ENCODE results near the gene DGCR2. TPM values are rescaled to one million over a fixed set of nuclear protein-coding genes. Genes with fewer than 3 reads are reported as not detected.
A peak's percentile ranks its signal among the peaks of the same experiment; 100 is the strongest.

DGCR2 gene
- total and polyA plus RNA-seq, 4 experiments from 2014 or later = 33.1 to 66.7 (median 56.6) TPM

GRCh38 chr22:18994701-18995326, 127.4 kb downstream of the DGCR2 start:
- CTCF ChIA-PET (ENCODE audit: partially characterized antibody) = no interaction called here
- no peak overlapping the region for H3K4me3 Mint-ChIP-seq
- Histone ChIP-seq H3K4me1 (ENCODE audit: insufficient read depth, low read length) (no peaks in the 10 kb centered on the region), H3K27ac (ENCODE audit: low read depth, low read length) (no peak overlapping the region), H3K9me3 (ENCODE audit: control insufficient read depth in 1 of 2, low read length in 2 of 2) (no peaks in the 10 kb centered on the region), H3K27me3 (ENCODE audit: insufficient read depth, low read length) (peaks cover 6% of the 10 kb centered on the region), H3K36me3 (ENCODE audit: insufficient read depth, low read length) (no peaks in the 10 kb centered on the region), H3K4me3 (ENCODE audit: low read length in 2 of 2) (no peak overlapping the region)
- no peak for DNase-seq
- intact Hi-C loops (cut with micrococcal nuclease) = no loop called here
- H3K27me3 Mint-ChIP-seq = peaks cover 17 to 20% of the 10 kb centered on the region in 2 donors
- H3K4me1 Mint-ChIP-seq = no peaks in the 10 kb centered on the region
- POLR2A ChIA-PET (ENCODE audit: partially characterized antibody) = no interaction called here
- H3K9me3 Mint-ChIP-seq = no peaks in the 10 kb centered on the region
- no peaks in the 10 kb centered on the region for H3K36me3 Mint-ChIP-seq
- H3K27ac Mint-ChIP-seq = no peak overlapping the region

GRCh38 chr22:18994056-18994455, 128.2 kb downstream of the DGCR2 start:
- no peak for DNase-seq
- Histone ChIP-seq H3K4me3 (ENCODE audit: low read length in 2 of 2) (no peak overlapping the region), H3K27me3 (ENCODE audit: insufficient read depth, low read length) (peaks cover 6% of the 10 kb centered on the region), H3K4me1 (ENCODE audit: insufficient read depth, low read length) (no peaks in the 10 kb centered on the region), H3K36me3 (ENCODE audit: insufficient read depth, low read length) (no peaks in the 10 kb centered on the region), H3K9me3 (ENCODE audit: control insufficient read depth in 1 of 2, low read length in 2 of 2) (no peaks in the 10 kb centered on the region), H3K27ac (ENCODE audit: low read depth, low read length) (no peak overlapping the region)
- ChIA-PET CTCF (ENCODE audit: partially characterized antibody) (no interaction called here), POLR2A (ENCODE audit: partially characterized antibody) (no interaction called here)
- Mint-ChIP-seq H3K4me1 (no peaks in the 10 kb centered on the region), H3K9me3 (no peaks in the 10 kb centered on the region), H3K4me3 (no peak overlapping the region), H3K27me3 (peaks cover 17 to 18% of the 10 kb centered on the region in 2 donors), H3K36me3 (no peaks in the 10 kb centered on the region), H3K27ac (no peak overlapping the region)
- intact Hi-C loops (cut with micrococcal nuclease) = no loop called here

- no peaks in the 10 kb centered on the region for H3K9me3 Mint-ChIP-seq
- Histone ChIP-seq H3K36me3 (ENCODE audit: insufficient read depth, low read length) (no peaks in the 10 kb centered on the region), H3K4me1 (ENCODE audit: insufficient read depth, low read length) (no peaks in the 10 kb centered on the region), H3K27ac (ENCODE audit: low read depth, low read length) (no peak overlapping the region), H3K4me3 (ENCODE audit: low read length in 2 of 2) (no peak overlapping the region), H3K9me3 (ENCODE audit: control insufficient read depth in 1 of 2, low read length in 2 of 2) (no peaks in the 10 kb centered on the region), H3K27me3 (ENCODE audit: insufficient read depth, low read length) (peaks cover 6% of the 10 kb centered on the region)
- intact Hi-C loops (cut with micrococcal nuclease) = no loop called here
- peaks cover 14 to 16% of the 10 kb centered on the region in 2 donors for H3K27me3 Mint-ChIP-seq
- no peaks in the 10 kb centered on the region for H3K4me1 Mint-ChIP-seq
- H3K27ac Mint-ChIP-seq = no peak overlapping the region
- DNase-seq = no peak
- H3K36me3 Mint-ChIP-seq = no peaks in the 10 kb centered on the region
- ChIA-PET CTCF (ENCODE audit: partially characterized antibody) (no interaction called here), POLR2A (ENCODE audit: partially characterized antibody) (no interaction called here)
- no peak overlapping the region for H3K4me3 Mint-ChIP-seq
Measured at GRCh38 chr22:18992543-18993198, 129.5 kb downstream of the DGCR2 start.

GRCh38 chr22:18991821-18992442, 130.3 kb downstream of the DGCR2 start:
- ChIA-PET POLR2A (ENCODE audit: partially characterized antibody) (no interaction called here), CTCF (ENCODE audit: partially characterized antibody) (no interaction called here)
- Mint-ChIP-seq H3K9me3 (no peaks in the 10 kb centered on the region), H3K4me1 (no peaks in the 10 kb centered on the region), H3K36me3 (no peaks in the 10 kb centered on the region), H3K4me3 (no peak overlapping the region), H3K27ac (no peak overlapping the region), H3K27me3 (peaks cover 13 to 15% of the 10 kb centered on the region in 2 donors)
- no peaks in the 10 kb centered on the region for H3K9me3 ChIP-seq (ENCODE audit: control insufficient read depth in 1 of 2, low read length in 2 of 2)
- no peaks in the 10 kb centered on the region for H3K36me3 ChIP-seq (ENCODE audit: insufficient read depth, low read length)
- DNase-seq = no peak
- no peak overlapping the region for H3K4me3 ChIP-seq (ENCODE audit: low read length in 2 of 2)
- peaks cover 6% of the 10 kb centered on the region for H3K27me3 ChIP-seq (ENCODE audit: insufficient read depth, low read length)
- intact Hi-C loops (cut with micrococcal nuclease) = no loop called here
- no peak overlapping the region for H3K27ac ChIP-seq (ENCODE audit: low read depth, low read length)
- no peaks in the 10 kb centered on the region for H3K4me1 ChIP-seq (ENCODE audit: insufficient read depth, low read length)

GRCh38 chr22:18991138-18991432, 131.1 kb downstream of the DGCR2 start:
- Histone ChIP-seq H3K27me3 (ENCODE audit: insufficient read depth, low read length) (peaks cover 6% of the 10 kb centered on the region), H3K27ac (ENCODE audit: low read depth, low read length) (no peak overlapping the region), H3K4me3 (ENCODE audit: low read length in 2 of 2) (no peak overlapping the region), H3K4me1 (ENCODE audit: insufficient read depth, low read length) (no peaks in the 10 kb centered on the region), H3K9me3 (ENCODE audit: control insufficient read depth in 1 of 2, low read length in 2 of 2) (no peaks in the 10 kb centered on the region), H3K36me3 (ENCODE audit: insufficient read depth, low read length) (no peaks in the 10 kb centered on the region)
- CTCF ChIA-PET (ENCODE audit: partially characterized antibody) = no interaction called here
- peak overlapping the region in 1 of 7 donors; percentile 57 for H3K27ac Mint-ChIP-seq
- no peak overlapping the region for H3K4me3 Mint-ChIP-seq
- POLR2A ChIA-PET (ENCODE audit: partially characterized antibody) = no interaction called here
- no peaks in the 10 kb centered on the region for H3K4me1 Mint-ChIP-seq
- peaks cover 9 to 10% of the 10 kb centered on the region in 2 donors for H3K27me3 Mint-ChIP-seq
- no peaks in the 10 kb centered on the region for H3K36me3 Mint-ChIP-seq
- DNase-seq = no peak
- intact Hi-C loops (cut with micrococcal nuclease) = no loop called here
- H3K9me3 Mint-ChIP-seq = no peaks in the 10 kb centered on the region

GRCh38 chr22:18990355-18991137, 131.7 kb downstream of the DGCR2 start:
- no peaks in the 10 kb centered on the region for H3K4me1 Mint-ChIP-seq
- H3K36me3 ChIP-seq (ENCODE audit: insufficient read depth, low read length) = no peaks in the 10 kb centered on the region
- H3K36me3 Mint-ChIP-seq = no peaks in the 10 kb centered on the region
- intact Hi-C loops (cut with micrococcal nuclease) = no loop called here
- H3K27me3 Mint-ChIP-seq = peaks cover 9% of the 10 kb centered on the region in 2 donors
- H3K9me3 Mint-ChIP-seq = no peaks in the 10 kb centered on the region
- H3K4me3 ChIP-seq (ENCODE audit: low read length in 2 of 2) = no peak overlapping the region
- no peak overlapping the region for H3K4me3 Mint-ChIP-seq
- H3K27ac ChIP-seq (ENCODE audit: low read depth, low read length) = no peak overlapping the region
- no peaks in the 10 kb centered on the region for H3K4me1 ChIP-seq (ENCODE audit: insufficient read depth, low read length)
- peaks cover 6% of the 10 kb centered on the region for H3K27me3 ChIP-seq (ENCODE audit: insufficient read depth, low read length)
- POLR2A ChIA-PET (ENCODE audit: partially characterized antibody) = no interaction called here
- no peak for DNase-seq
- CTCF ChIA-PET (ENCODE audit: partially characterized antibody) = no interaction called here
- H3K27ac Mint-ChIP-seq = no peak overlapping the region
- H3K9me3 ChIP-seq (ENCODE audit: control insufficient read depth in 1 of 2, low read length in 2 of 2) = no peaks in the 10 kb centered on the region

GRCh38 chr22:18988958-18989357, 133.3 kb downstream of the DGCR2 start:
- DNase-seq = no peak
- Histone ChIP-seq H3K27ac (ENCODE audit: low read depth, low read length) (no peak overlapping the region), H3K27me3 (ENCODE audit: insufficient read depth, low read length) (peaks cover 6% of the 10 kb centered on the region), H3K9me3 (ENCODE audit: control insufficient read depth in 1 of 2, low read length in 2 of 2) (no peaks in the 10 kb centered on the region), H3K4me3 (ENCODE audit: low read length in 2 of 2) (no peak overlapping the region), H3K4me1 (ENCODE audit: insufficient read depth, low read length) (no peaks in the 10 kb centered on the region), H3K36me3 (ENCODE audit: insufficient read depth, low read length) (no peaks in the 10 kb centered on the region)
- no peaks in the 10 kb centered on the region for H3K9me3 Mint-ChIP-seq
- intact Hi-C loops (cut with micrococcal nuclease) = no loop called here
- POLR2A ChIA-PET (ENCODE audit: partially characterized antibody) = no interaction called here
- H3K4me1 Mint-ChIP-seq = no peaks in the 10 kb centered on the region
- CTCF ChIA-PET (ENCODE audit: partially characterized antibody) = no interaction called here
- H3K27me3 Mint-ChIP-seq = peaks cover 9 to 12% of the 10 kb centered on the region in 2 donors
- H3K27ac Mint-ChIP-seq = no peak overlapping the region
- no peak overlapping the region for H3K4me3 Mint-ChIP-seq
- H3K36me3 Mint-ChIP-seq = no peaks in the 10 kb centered on the region
